Fibroblast of villous mesenchyme (primary cell): ENCODE data around the gene KLHL5. TPM values are rescaled to one million over a fixed set of nuclear protein-coding genes. Genes with fewer than 3 reads are reported as not detected.

Experiments
- DNase-seq: peaks from one replicate; pipeline ENCODE4 v3.0.0-alpha.2; 2010; ENCODE audit warnings: low read depth
- H3K4me3 ChIP-seq: 2 replicates; pipeline ENCODE4 v1.5.1; 2011; ENCODE audit warnings: low read depth, mild to moderate bottlenecking, low read length
- CTCF ChIP-seq: IDR thresholded peaks from 2 replicates; pipeline ENCODE4 v1.5.1; 2012; ENCODE audit warnings: low read depth, mild to moderate bottlenecking, low read length; ENCODE audit not compliant: insufficient read depth
- total RNA-seq: library from RNA; depleted of rRNA; stranded (reverse); fragments of >200 nt; gene quantifications from 2 replicates; pipeline ENCODE4 v1.2.3, GENCODE V29; 2012

The KLHL5 gene
- total RNA-seq, 1 donor = 156 TPM

GRCh38 chr4:39044364-39044955 lies 17.6 kb upstream of the KLHL5 start:
- peak overlapping the region; percentile 69 for H3K4me3 ChIP-seq
- no peak for TF ChIP-seq CTCF
- peak; percentile 93 for DNase-seq

GRCh38 chr4:39044956-39045826 lies 16.8 kb upstream of the KLHL5 start:
- TF ChIP-seq CTCF = no peak
- peak overlapping the region; percentile 69 for H3K4me3 ChIP-seq
- DNase-seq = peak; percentile 40

GRCh38 chr4:39045827-39046221 lies 16.2 kb upstream of the KLHL5 start:
- TF ChIP-seq CTCF = no peak
- peak overlapping the region; percentile 69 for H3K4me3 ChIP-seq
- DNase-seq = peak; percentile 40

- TF ChIP-seq CTCF = no peak
- peak overlapping the region; percentile 69 for H3K4me3 ChIP-seq
- peak; percentile 51 for DNase-seq
Measured at GRCh38 chr4:39046249-39046648, 15.8 kb upstream of the KLHL5 start.

- no peak for TF ChIP-seq CTCF
- DNase-seq = no peak
- no peak overlapping the region for H3K4me3 ChIP-seq
Measured at GRCh38 chr4:39047681-39048080, 14.4 kb upstream of the KLHL5 start.

GRCh38 chr4:39048311-39048710 lies 13.7 kb upstream of the KLHL5 start:
- TF ChIP-seq CTCF = no peak
- no peak overlapping the region for H3K4me3 ChIP-seq
- DNase-seq = peak; percentile 17
